ENCODE data around the gene FCER1G. TPM values are rescaled to one million over a fixed set of nuclear protein-coding genes. Genes with fewer than 3 reads are reported as not detected.
"Not testable (repeated sequence)": the region's sequence is repeated elsewhere in the genome, so short reads cannot be mapped to it uniquely, and the experiment has no call there.

Gene FCER1G
- total RNA-seq, 2 donors from 2014 or later = 1.1 to 2.2 TPM

DNA sequence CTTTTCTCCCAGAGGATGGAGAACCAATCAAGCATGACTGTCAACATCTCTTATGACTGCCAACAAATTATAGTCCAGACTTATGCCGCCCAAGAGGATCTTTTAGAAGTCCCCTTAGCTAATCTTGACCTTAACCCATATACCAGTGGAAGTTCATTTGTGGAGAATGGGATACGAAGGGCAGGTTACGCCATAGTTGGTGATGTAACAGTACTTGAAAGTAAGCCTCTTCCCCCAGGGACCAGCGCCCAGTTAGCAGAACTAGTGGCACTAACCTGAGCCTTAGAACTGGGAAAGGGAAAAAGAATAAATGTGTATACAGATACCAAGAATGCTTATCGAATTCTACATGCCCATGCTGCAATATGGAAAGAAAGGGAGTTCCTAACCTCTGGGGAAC lies 40.2 kb downstream of the FCER1G start:
- Mint-ChIP-seq H3K27me3 (peaks cover 40% of the 10 kb centered on the region), H3K9me3 (peaks cover 14% of the 10 kb centered on the region), H3K36me3 (ENCODE audit: low read depth) (peaks cover 13% of the 10 kb centered on the region)
- not testable (repeated sequence) for ATAC-seq (replicated peaks); H3K4me3 Mint-ChIP-seq; H3K27ac Mint-ChIP-seq; H3K4me1 Mint-ChIP-seq

DNA sequence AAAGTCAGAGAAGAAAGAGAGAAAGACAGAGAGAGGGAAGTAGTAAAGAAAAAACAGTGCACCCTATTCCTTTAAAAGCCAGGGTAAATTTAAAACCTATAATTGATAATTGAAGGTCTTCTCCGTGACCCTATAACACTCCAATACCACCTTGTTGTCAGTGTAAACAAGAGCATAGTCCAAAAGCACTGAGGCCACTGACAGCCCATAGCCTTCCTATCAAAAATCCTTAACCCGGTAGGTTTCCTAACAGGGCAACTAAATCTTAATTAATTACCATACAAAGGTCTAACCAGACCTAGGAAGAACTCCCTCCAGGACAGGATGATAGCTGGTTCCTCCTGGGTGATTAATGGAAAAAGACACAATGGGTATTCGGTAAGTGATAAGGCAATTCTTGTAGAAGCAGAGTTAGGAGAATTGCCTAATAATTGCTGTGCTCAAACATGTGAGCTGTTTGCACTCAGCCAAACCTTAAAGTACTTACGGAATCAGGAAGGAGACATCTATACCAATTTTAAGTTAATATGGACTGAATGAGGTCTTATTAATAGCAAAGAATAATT lies 40.9 kb downstream of the FCER1G start:
- peaks cover 47% of the 10 kb centered on the region for H3K27me3 Mint-ChIP-seq
- H3K4me1 Mint-ChIP-seq; H3K27ac Mint-ChIP-seq; ATAC-seq (replicated peaks); H3K4me3 Mint-ChIP-seq: not testable (repeated sequence)
- H3K9me3 Mint-ChIP-seq = peaks cover 14% of the 10 kb centered on the region
- H3K36me3 Mint-ChIP-seq (ENCODE audit: low read depth) = peaks cover 13% of the 10 kb centered on the region

GRCh38 chr1:161257109-161257508 lies 42.0 kb downstream of the FCER1G start:
- H3K4me1 Mint-ChIP-seq; H3K4me3 Mint-ChIP-seq; ATAC-seq (replicated peaks); H3K27ac Mint-ChIP-seq: not testable (repeated sequence)
- Mint-ChIP-seq H3K36me3 (ENCODE audit: low read depth) (peaks cover 13% of the 10 kb centered on the region), H3K9me3 (peaks cover 14% of the 10 kb centered on the region), H3K27me3 (peaks cover 57% of the 10 kb centered on the region)

DNA sequence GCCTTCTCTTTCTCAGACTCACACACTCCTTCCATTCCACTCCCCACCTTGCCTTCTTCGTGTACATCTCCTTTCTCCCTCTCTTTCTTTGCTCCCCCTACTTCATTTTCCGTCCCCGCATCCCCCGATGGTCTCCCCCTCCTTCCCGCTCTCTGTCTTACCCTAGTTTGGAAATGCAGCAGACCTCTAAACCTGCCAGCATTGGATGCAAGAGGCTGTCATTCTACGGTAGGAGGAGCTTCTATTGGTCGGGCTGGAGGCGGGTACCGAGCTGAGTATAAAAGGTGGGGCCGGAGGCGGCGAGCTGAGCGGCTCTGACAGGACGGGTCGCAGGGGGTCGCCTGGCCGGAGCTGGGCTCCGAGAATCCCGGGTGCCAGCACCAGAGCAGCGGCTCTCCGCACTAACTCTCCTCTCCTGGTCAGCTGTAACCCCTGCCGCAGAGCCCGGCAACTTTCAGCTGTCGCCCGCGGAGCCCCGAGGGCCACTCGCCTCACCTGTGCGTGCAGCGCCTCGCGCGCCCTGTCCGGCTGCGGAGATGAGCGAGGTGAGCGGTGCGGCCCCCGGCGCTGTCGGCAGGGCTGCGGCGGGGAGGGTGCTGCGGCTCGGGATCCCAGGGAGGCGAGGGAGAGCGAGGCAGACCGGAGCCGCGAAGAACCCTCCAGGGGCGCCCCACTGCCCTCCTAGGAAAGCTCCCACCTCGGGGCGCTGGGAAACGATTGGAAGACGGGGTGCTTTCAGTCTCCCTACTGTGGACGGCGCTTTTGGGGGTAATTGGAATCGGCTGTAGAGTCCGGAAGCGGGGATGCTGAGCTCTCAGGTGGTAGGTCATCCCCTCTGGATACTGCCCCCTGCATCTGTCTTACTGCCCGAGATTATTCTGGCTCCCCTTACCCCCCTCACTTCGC lies 43.6 kb downstream of the FCER1G start, which contains the start of gene PCP4L1:
Gene PCP4L1, plus strand, starts transcription at position 307 of the 906 bp plus-strand sequence. Its CDS starts 230 bp downstream, at position 537.
- Mint-ChIP-seq H3K9me3 (peaks cover 14% of the 10 kb centered on the region), H3K4me3 (peak within 1 kb of the TSS; percentile 78), H3K4me1 (peaks cover 7% of the 10 kb centered on the region), H3K36me3 (ENCODE audit: low read depth) (peaks cover 13% of the 10 kb centered on the region), H3K27me3 (peaks cover 61% of the 10 kb centered on the region), H3K27ac (no peak within 1 kb of the TSS)
- peak; percentile 94 for ATAC-seq (replicated peaks)

GRCh38 chr1:161259345-161259702 lies 44.2 kb downstream of the FCER1G start:
- peaks cover 13% of the 10 kb centered on the region for H3K36me3 Mint-ChIP-seq (ENCODE audit: low read depth)
- H3K27me3 Mint-ChIP-seq = peaks cover 61% of the 10 kb centered on the region
- peaks cover 7% of the 10 kb centered on the region for H3K4me1 Mint-ChIP-seq
- no peak for ATAC-seq (replicated peaks)
- H3K4me3 Mint-ChIP-seq = peak overlapping the region; percentile 78
- no peak overlapping the region for H3K27ac Mint-ChIP-seq
- peaks cover 14% of the 10 kb centered on the region for H3K9me3 Mint-ChIP-seq

GRCh38 chr1:161259765-161260164 lies 44.7 kb downstream of the FCER1G start:
- Mint-ChIP-seq H3K9me3 (peaks cover 14% of the 10 kb centered on the region), H3K4me1 (peaks cover 7% of the 10 kb centered on the region), H3K4me3 (peak overlapping the region; percentile 78), H3K27me3 (peaks cover 64% of the 10 kb centered on the region), H3K27ac (no peak overlapping the region), H3K36me3 (ENCODE audit: low read depth) (peaks cover 13% of the 10 kb centered on the region)
- ATAC-seq (replicated peaks) = no peak

DNA sequence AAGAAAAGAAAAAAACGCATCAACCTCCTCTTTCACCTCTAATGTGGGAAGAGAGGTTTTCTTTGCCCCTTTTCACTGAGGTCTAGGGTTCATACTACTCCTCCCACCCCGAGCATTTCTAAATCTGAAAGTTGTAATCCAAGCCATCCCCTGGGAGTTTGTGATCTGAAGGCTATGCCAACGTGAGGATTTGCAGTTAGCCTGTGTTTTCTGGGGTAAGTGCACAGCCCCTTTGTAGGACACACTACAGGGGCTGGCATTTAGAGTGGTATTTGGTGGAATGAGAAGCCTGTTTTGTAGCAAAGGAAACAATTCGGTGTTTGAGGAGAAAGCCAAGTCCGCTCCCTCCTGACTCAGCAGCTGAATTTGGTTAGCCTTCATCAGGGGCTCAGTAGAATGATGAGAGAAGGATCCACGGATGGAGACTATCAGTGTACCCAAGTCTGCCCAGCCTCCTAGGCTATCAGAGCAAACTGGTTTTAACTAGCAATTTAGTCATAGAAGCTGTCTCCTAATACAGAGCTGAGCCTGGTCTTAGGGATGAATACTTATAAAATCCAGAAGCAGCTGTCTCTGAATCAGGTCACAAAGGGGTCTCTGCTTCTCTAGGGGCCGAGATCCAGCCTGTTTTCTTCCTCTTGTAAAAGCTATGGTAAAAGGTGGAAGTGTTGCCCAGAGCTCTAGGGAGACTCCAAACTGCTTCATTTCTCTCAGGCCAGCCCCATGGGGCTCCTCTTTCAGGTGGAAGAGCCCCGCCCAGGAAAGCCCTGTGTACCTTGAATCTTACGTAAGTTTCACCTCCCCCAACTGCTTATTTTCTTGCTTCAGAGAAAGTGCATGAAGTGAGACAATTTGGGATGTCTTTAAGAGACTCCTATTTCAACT lies 45.5 kb downstream of the FCER1G start:
- Mint-ChIP-seq H3K4me3 (no peak overlapping the region), H3K27ac (no peak overlapping the region), H3K4me1 (peaks cover 7% of the 10 kb centered on the region), H3K36me3 (ENCODE audit: low read depth) (peaks cover 13% of the 10 kb centered on the region), H3K27me3 (peaks cover 61% of the 10 kb centered on the region), H3K9me3 (peaks cover 11% of the 10 kb centered on the region)
- no peak for ATAC-seq (replicated peaks)

- H3K4me3 Mint-ChIP-seq = no peak overlapping the region
- peaks cover 7% of the 10 kb centered on the region for H3K4me1 Mint-ChIP-seq
- peaks cover 10% of the 10 kb centered on the region for H3K9me3 Mint-ChIP-seq
- H3K27ac Mint-ChIP-seq = no peak overlapping the region
- H3K27me3 Mint-ChIP-seq = peaks cover 56% of the 10 kb centered on the region
- no peak for ATAC-seq (replicated peaks)
- H3K36me3 Mint-ChIP-seq (ENCODE audit: low read depth) = peaks cover 13% of the 10 kb centered on the region
Measured at GRCh38 chr1:161261261-161262235, 46.5 kb downstream of the FCER1G start.

GRCh38 chr1:161265305-161265704 lies 50.2 kb downstream of the FCER1G start:
- peaks cover 28% of the 10 kb centered on the region for H3K27me3 Mint-ChIP-seq

DNA sequence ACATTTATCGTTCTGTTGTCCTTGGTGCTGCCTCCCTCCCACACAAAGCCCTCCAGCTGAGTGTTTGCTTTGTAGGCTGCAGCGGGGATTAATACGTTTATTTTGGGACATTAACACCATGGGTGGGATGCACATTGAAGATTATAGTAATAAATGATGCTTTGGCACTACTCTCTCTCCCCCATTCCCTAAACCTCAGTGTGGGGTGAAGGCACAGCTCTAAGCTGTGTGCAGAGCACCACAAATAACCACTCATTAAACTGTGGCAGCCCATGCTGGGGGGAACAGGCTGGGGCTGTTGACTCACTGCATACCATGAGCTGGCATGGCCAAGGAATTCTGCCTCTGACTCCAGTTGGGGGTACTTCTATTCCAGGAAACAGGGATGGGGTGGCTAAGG lies 51.1 kb downstream of the FCER1G start:
- no peaks in the 10 kb centered on the region for H3K36me3 Mint-ChIP-seq (ENCODE audit: low read depth)
- no peaks in the 10 kb centered on the region for H3K9me3 Mint-ChIP-seq
- no peak overlapping the region for H3K27ac Mint-ChIP-seq
- ATAC-seq (replicated peaks) = no peak
- H3K4me1 Mint-ChIP-seq = no peaks in the 10 kb centered on the region
- H3K4me3 Mint-ChIP-seq = no peak overlapping the region
- H3K27me3 Mint-ChIP-seq = peaks cover 19% of the 10 kb centered on the region

More at GRCh38 chr1:161265305-161265704, 50.2 kb downstream of the FCER1G start:
- Mint-ChIP-seq H3K36me3 (ENCODE audit: low read depth) (no peaks in the 10 kb centered on the region), H3K4me1 (no peaks in the 10 kb centered on the region), H3K9me3 (no peaks in the 10 kb centered on the region), H3K27ac (no peak overlapping the region), H3K4me3 (no peak overlapping the region)
- ATAC-seq (replicated peaks) = no peak

DNA sequence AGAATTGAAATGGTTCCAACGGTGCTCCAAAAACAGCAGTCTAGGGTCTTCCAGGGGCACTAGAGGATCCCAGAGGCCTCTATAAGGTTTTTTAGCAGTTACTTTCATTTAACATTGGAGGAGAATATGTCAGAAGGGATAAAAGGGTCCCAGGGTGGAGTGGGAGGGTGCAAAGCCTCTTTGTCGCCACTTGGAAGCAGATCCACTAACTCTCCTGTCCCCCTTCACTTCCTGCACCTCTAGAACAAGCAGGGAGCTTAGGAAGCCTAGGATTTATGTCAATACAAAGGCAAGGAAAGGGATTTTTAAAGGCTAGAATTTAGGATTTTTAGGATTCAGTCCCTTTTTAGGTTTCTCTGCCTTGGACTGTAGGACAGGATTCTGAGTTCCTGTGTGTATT lies 51.7 kb downstream of the FCER1G start:
- no peaks in the 10 kb centered on the region for H3K36me3 Mint-ChIP-seq (ENCODE audit: low read depth)
- H3K27ac Mint-ChIP-seq = no peak overlapping the region
- no peaks in the 10 kb centered on the region for H3K9me3 Mint-ChIP-seq
- no peak overlapping the region for H3K4me3 Mint-ChIP-seq
- peaks cover 13% of the 10 kb centered on the region for H3K27me3 Mint-ChIP-seq
- ATAC-seq (replicated peaks) = no peak
- H3K4me1 Mint-ChIP-seq = no peaks in the 10 kb centered on the region

DNA sequence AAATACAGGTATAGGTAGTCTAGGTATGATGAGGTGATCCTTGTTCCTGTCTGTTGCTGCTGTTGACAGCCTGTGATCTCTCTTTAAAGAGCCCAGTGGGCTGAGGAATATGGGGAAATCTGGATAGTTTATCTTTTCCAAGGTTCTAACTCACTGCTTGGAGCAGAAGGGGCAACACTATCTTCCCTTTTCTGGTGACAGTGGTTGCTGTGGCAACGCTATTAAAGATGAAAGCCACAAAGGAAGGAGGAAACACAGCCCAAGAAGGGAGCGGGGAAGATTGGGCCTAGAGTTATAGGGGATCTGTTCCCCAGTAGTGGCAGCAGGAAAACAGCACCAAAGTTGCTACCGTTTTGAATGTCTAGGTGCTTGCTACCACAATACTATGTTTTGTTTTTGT lies 52.2 kb downstream of the FCER1G start:
- Mint-ChIP-seq H3K4me1 (no peaks in the 10 kb centered on the region), H3K4me3 (no peak overlapping the region), H3K27ac (no peak overlapping the region), H3K36me3 (ENCODE audit: low read depth) (no peaks in the 10 kb centered on the region), H3K27me3 (peaks cover 11% of the 10 kb centered on the region), H3K9me3 (no peaks in the 10 kb centered on the region)
- ATAC-seq (replicated peaks) = no peak

All from activated T-helper 17 cell treated with anti-CD3 and anti-CD28 coated beads, Interleukin-2, amount 50 U/mL, for 72 hours (primary cell).